Activated T-helper 9 cell treated with anti-CD3 and anti-CD28 coated beads, Interleukin-2, amount 50 U/mL, for 16 hours (primary cell): ENCODE data around the gene DECR2.
"Not testable (repeated sequence)": the region's sequence is repeated elsewhere in the genome, so short reads cannot be mapped to it uniquely, and the experiment has no call there.

Source experiments
- DNase-seq: peaks from one replicate; pipeline ENCODE4 v3.0.0-alpha.2; 2020; ENCODE audit warnings: low read depth

The DECR2 gene

GRCh38 chr16:401468-402348, at the start of gene DECR2:
Gene DECR2 (plus strand): TSS chr16:401885. CDS start chr16:401964, 79 bp downstream.
- DNase-seq = peak; percentile 99

- peak; percentile 100 for DNase-seq
Measured at GRCh38 chr16:352547-353403, 48.9 kb upstream of the DECR2 start, which contains the start of gene AXIN1. Gene AXIN1 (minus strand): TSS chr16:352723. CDS start chr16:347025, 5,698 bp downstream.

- no peak for DNase-seq
Measured at GRCh38 chr16:353404-354290, 48.0 kb upstream of the DECR2 start.

GRCh38 chr16:354291-354881, 47.3 kb upstream of the DECR2 start:
- DNase-seq = no peak

GRCh38 chr16:354971-355461, 46.7 kb upstream of the DECR2 start:
- no peak for DNase-seq

GRCh38 chr16:356741-357140, 44.9 kb upstream of the DECR2 start:
- no peak for DNase-seq

GRCh38 chr16:359067-359763, 42.5 kb upstream of the DECR2 start:
- DNase-seq = no peak

GRCh38 chr16:359871-360697, 41.6 kb upstream of the DECR2 start:
- DNase-seq = no peak

GRCh38 chr16:360698-361336, 40.9 kb upstream of the DECR2 start:
- no peak for DNase-seq

GRCh38 chr16:361341-361871, 40.3 kb upstream of the DECR2 start:
- no peak for DNase-seq

GRCh38 chr16:361872-362701, 39.6 kb upstream of the DECR2 start:
- peak; percentile 57 for DNase-seq

- DNase-seq = not testable (repeated sequence)
Measured at GRCh38 chr16:362702-362999, 39.0 kb upstream of the DECR2 start.

- DNase-seq = no peak
Measured at GRCh38 chr16:363110-363765, 38.4 kb upstream of the DECR2 start.

GRCh38 chr16:363766-364490, 37.8 kb upstream of the DECR2 start:
- DNase-seq = no peak

GRCh38 chr16:364595-365491, 36.8 kb upstream of the DECR2 start:
- no peak for DNase-seq

GRCh38 chr16:366476-366875, 35.2 kb upstream of the DECR2 start:
- no peak for DNase-seq
